HepG2 (cell line): Measurements from ENCODE around the gene RGS13. TPM values are rescaled to one million over a fixed set of nuclear protein-coding genes. Genes with fewer than 3 reads are reported as not detected.

Experiments
- ARHGAP35 ChIP-seq: sonication (generic); formaldehyde crosslinking; IDR thresholded peaks from 2 replicates; pipeline ENCODE4 v1.9.0; 2022; ENCODE audit warnings: mild to moderate bottlenecking, inconsistent platforms, moderate library complexity, missing genetic modification reagents, borderline replicate concordance
- BRCA1 ChIP-seq: sonication (generic); formaldehyde crosslinking; IDR thresholded peaks from 2 replicates; pipeline ENCODE4 v1.4.0; 2020; ENCODE audit warnings: missing genetic modification reagents
- EP300 ChIP-seq, 3 experiments: sonication (generic) in 1 of 3; formaldehyde crosslinking in 1 of 3; IDR thresholded peaks; 2 replicates each; pipeline versions ENCODE4 v1.5.1 to v1.6.1; 2011 to 2020; ENCODE audit warnings: low read depth in 2 of 3, low read length in 2 of 3, borderline replicate concordance in 1 of 3, improper control_type of control experiment in 1 of 3, mild to moderate bottlenecking in 1 of 3, missing genetic modification reagents in 1 of 3, moderate library complexity in 1 of 3
- FOXO1 ChIP-seq: sonication (generic); formaldehyde crosslinking; IDR thresholded peaks from 2 replicates; pipeline ENCODE4 v1.4.0; 2020; ENCODE audit warnings: missing genetic modification reagents
- FUBP1 ChIP-seq: sonication (generic); formaldehyde crosslinking; IDR thresholded peaks from 2 replicates; pipeline ENCODE4 v1.5.1; 2020; ENCODE audit warnings: missing genetic modification reagents, mild to moderate bottlenecking, borderline replicate concordance
- MIER3 ChIP-seq: IDR thresholded peaks from 2 replicates; pipeline ENCODE4 v1.6.1; 2016; ENCODE audit warnings: missing compliant biosample characterization, borderline replicate concordance
- NFE2L2 ChIP-seq: fragments of 150-350 bp; IDR thresholded peaks from 2 replicates; pipeline ENCODE4 v1.6.1; 2014; ENCODE audit warnings: low read length
- POGZ ChIP-seq: sonication (generic); formaldehyde crosslinking; IDR thresholded peaks from 2 replicates; pipeline ENCODE4 v1.4.0; 2020; ENCODE audit warnings: mild to moderate bottlenecking, missing genetic modification reagents
- RERE ChIP-seq: IDR thresholded peaks from 2 replicates; pipeline ENCODE4 v1.6.1; 2016; ENCODE audit warnings: low read depth, missing genetic modification reagents, missing compliant biosample characterization
- RXRB ChIP-seq: IDR thresholded peaks from 2 replicates; pipeline ENCODE4 v1.6.1; 2016; ENCODE audit warnings: borderline replicate concordance, missing genetic modification reagents, missing compliant biosample characterization
- SAP130 ChIP-seq: IDR thresholded peaks from 2 replicates; pipeline ENCODE4 v1.6.1; 2016; ENCODE audit warnings: low read depth
- ZFP36 ChIP-seq: fragments of 150-350 bp; IDR thresholded peaks from 2 replicates; pipeline ENCODE4 v1.6.1; 2018; ENCODE audit warnings: borderline replicate concordance, low read length, low read depth; ENCODE audit not compliant: partially characterized antibody
- ZNF44 ChIP-seq: sonication (generic); formaldehyde crosslinking; IDR thresholded peaks from 2 replicates; pipeline ENCODE4 v1.5.1; 2020; ENCODE audit warnings: mild to moderate bottlenecking, missing genetic modification reagents
- polyA plus RNA-seq, 8 experiments: library from polyadenylated mRNA; depleted of rRNA in 3 of 8; stranded (reverse) in 7 of 8; unstranded in 1 of 8; fragments of >200 nt; fragmentation: Illumina TruSeq in 4 of 8; extraction: Trizol in 4 of 8; gene quantifications; 2 replicates each; pipeline versions ENCODE4 v1.2.1 to v1.2.3, GENCODE V29; 2011 to 2016; ENCODE audit warnings: low read depth in 4 of 8, missing spikeins in 1 of 8, mixed read lengths in 1 of 8; ENCODE audit not compliant: insufficient read depth in 1 of 8
- total RNA-seq, 5 experiments: library from RNA; depleted of rRNA; stranded (reverse); fragments of >200 nt; fragmentation: Illumina TruSeq; extraction: Trizol; gene quantifications; 2 replicates each; pipeline ENCODE4 v1.2.3, GENCODE V29; 2016; ENCODE audit warnings: low read depth in 1 of 5
- TF ChIP-seq, protein P1 (sequence below): sonication (generic); formaldehyde crosslinking; IDR thresholded peaks from 2 replicates; pipeline ENCODE4 v1.8.0; 2022; ENCODE audit warnings: mild to moderate bottlenecking, missing genetic modification reagents, moderate library complexity
- TF ChIP-seq, protein P2 (sequence below): sonication (generic); formaldehyde crosslinking; IDR thresholded peaks from 2 replicates; pipeline ENCODE4 v1.9.0; 2021; ENCODE audit warnings: missing genetic modification reagents, borderline replicate concordance
- TF ChIP-seq, protein P3 (sequence below): sonication (generic); formaldehyde crosslinking; IDR thresholded peaks from 2 replicates; pipeline ENCODE4 v1.4.0; 2020; ENCODE audit warnings: missing genetic modification reagents

RGS13 gene
- total and polyA plus RNA-seq, 2 of the 13 experiments (the other 11 are each of a cell fraction or from before 2014, with no cell fraction given), result not detected

DNA sequence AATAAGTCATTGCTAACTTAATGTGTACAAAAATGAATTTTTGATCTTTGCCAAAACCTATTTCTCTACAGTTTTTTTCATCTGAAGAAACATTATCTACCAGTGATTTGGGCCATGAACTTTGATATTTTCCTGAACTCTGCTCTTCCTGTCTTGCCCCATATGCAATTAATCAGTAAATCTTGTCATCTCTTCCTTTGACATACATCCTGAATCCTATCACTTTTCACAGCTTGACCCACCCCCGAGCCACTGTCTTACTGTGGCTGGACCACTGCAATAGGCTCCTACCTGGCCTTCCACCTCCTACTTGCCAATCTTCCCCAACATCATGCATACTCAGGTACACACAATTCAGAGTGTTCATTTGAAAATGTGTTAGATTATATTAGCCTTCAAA, 46.4 kb downstream of the RGS13 start (continued):
- TF ChIP-seq POGZ (CRISPR knock-in tag) (peak; percentile 26; the same call in 1 of the 2 replicates), RERE (CRISPR knock-in tag) (no peak), FOXO1 (no peak), EP300 (IDR thresholded peaks at IDR 0.05; ENCODE audit: low read depth in 2 of 2, low read length in 2 of 2) (peak in 1 of 2 experiments; percentile 32; a peak in 1 of 4 replicates), EP300 (CRISPR knock-in tag; IDR thresholded peaks at IDR 0.05; ENCODE audit: borderline replicate concordance) (no peak), ZFP36 (no peak), ZNF44 (CRISPR knock-in tag) (no peak), FUBP1 (CRISPR knock-in tag) (no peak), BRCA1 (CRISPR knock-in tag) (no peak), ARHGAP35 (CRISPR knock-in tag) (no peak), SAP130 (CRISPR knock-in tag) (0 out of 2 replicates have a peak, but pooled peaks have one; percentile 28), NFE2L2 (no peak), RXRB (CRISPR knock-in tag) (no peak), MIER3 (CRISPR knock-in tag) (no peak)
- TF ChIP-seq, protein P1, sequence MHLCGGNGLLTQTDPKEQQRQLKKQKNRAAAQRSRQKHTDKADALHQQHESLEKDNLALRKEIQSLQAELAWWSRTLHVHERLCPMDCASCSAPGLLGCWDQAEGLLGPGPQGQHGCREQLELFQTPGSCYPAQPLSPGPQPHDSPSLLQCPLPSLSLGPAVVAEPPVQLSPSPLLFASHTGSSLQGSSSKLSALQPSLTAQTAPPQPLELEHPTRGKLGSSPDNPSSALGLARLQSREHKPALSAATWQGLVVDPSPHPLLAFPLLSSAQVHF (CRISPR knock-in tag), result no peak
- TF ChIP-seq, protein P2, sequence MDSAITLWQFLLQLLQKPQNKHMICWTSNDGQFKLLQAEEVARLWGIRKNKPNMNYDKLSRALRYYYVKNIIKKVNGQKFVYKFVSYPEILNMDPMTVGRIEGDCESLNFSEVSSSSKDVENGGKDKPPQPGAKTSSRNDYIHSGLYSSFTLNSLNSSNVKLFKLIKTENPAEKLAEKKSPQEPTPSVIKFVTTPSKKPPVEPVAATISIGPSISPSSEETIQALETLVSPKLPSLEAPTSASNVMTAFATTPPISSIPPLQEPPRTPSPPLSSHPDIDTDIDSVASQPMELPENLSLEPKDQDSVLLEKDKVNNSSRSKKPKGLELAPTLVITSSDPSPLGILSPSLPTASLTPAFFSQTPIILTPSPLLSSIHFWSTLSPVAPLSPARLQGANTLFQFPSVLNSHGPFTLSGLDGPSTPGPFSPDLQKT (CRISPR knock-in tag), result no peak
- TF ChIP-seq, protein P3, sequence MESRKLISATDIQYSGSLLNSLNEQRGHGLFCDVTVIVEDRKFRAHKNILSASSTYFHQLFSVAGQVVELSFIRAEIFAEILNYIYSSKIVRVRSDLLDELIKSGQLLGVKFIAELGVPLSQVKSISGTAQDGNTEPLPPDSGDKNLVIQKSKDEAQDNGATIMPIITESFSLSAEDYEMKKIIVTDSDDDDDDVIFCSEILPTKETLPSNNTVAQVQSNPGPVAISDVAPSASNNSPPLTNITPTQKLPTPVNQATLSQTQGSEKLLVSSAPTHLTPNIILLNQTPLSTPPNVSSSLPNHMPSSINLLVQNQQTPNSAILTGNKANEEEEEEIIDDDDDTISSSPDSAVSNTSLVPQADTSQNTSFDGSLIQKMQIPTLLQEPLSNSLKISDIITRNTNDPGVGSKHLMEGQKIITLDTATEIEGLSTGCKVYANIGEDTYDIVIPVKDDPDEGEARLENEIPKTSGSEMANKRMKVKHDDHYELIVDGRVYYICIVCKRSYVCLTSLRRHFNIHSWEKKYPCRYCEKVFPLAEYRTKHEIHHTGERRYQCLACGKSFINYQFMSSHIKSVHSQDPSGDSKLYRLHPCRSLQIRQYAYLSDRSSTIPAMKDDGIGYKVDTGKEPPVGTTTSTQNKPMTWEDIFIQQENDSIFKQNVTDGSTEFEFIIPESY (CRISPR knock-in tag), result no peak
